Fibroblast of skin of scalp (primary cell): ENCODE measurements around the gene VASH2.
"Not testable (repeated sequence)": the region's sequence is repeated elsewhere in the genome, so short reads cannot be mapped to it uniquely, and the experiment has no call there.

Experiments
- DNase-seq: peaks from one replicate; pipeline ENCODE4 v3.0.0-alpha.2; 2013

Gene VASH2

GRCh38 chr1:212981571-212982328 lies 31.4 kb downstream of the VASH2 start:
- DNase-seq, result no peak

- DNase-seq, result no peak
Measured at GRCh38 chr1:212982430-212983152, 32.2 kb downstream of the VASH2 start.

- DNase-seq, result no peak
Measured at GRCh38 chr1:212983482-212983881, 33.1 kb downstream of the VASH2 start.

GRCh38 chr1:212984522-212985291 lies 34.4 kb downstream of the VASH2 start:
- no peak for DNase-seq

DNA sequence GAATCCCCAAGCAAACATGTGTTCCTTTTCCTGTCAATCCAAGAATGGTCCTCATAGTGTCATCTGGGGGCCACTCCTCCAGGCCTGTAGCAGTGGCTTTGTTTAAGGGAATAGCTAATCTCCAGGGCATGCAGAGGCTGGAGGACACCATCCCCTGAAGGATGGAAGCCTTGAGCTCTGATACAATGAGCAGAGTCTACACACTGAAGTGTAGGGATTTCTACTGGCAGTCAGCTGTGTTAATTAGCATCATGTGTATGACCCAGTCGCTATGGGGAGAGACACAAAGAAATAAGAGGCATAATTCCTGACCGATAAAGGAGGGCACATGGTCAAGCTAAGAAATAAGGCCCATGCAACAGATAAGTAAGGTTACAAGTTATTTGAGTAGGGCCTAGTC lies 36.2 kb downstream of the VASH2 start:
- DNase-seq, result no peak

GRCh38 chr1:212987702-212988322 lies 37.5 kb downstream of the VASH2 start:
- DNase-seq, result no peak

DNA sequence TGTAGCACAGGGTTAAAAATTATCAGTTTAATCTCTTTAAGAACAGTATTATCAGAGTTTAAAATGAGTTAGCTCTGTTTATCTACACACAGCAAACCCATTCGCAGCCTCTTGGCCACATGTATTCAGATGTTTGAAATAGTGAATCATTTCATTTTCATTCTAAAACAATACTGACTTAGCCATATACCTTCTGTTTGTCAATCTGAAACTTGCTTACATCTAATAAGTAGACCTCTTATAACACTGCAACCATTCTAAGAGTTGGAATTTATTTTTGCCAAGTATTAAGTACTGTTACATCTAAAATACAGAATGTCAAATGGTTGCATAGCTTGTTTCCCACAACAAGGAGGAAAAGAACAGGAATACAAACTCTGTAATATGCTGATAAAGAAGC lies 39.9 kb downstream of the VASH2 start:
- DNase-seq, result no peak

DNA sequence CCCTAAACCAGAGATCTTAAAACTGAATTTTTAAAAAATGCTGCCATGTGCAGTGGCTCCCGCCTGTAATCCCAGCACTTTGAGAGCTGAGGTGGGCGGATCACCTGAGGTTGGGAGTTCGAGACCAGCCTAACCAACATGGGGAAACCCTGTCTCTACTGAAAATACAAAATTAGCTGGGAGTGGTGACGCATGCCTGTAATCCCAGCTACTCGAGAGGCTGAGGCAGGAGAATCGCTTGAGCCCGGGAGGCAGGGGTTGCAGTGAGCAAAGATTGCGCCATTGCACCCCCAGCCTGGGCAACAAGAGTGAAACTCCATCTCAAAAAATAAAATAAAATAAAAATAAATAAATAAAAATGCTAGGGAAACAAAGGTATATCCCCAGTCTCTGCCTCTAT lies 43.6 kb downstream of the VASH2 start:
- not testable (repeated sequence) for DNase-seq

DNA sequence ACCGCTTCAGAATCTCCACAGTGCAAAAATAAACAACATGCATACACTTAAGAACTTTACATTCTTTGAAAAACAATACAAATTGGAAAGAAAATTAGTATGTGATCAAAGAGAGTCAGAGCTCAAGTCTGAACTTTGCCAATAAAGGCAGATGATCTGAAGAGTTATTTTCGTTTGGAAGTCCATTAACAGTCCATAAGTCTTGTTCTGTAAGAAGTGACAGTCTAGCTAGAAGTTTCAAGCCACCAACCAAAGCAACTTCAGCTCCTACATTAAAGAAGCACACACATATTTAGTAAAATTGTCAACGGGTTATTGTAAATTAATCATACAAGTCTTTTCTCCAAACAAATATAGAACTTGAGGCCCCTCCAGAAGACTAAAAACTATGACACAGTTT lies 44.6 kb downstream of the VASH2 start:
- DNase-seq, result no peak

- DNase-seq, result no peak
Measured at GRCh38 chr1:213003256-213003655, 52.9 kb downstream of the VASH2 start.

DNA sequence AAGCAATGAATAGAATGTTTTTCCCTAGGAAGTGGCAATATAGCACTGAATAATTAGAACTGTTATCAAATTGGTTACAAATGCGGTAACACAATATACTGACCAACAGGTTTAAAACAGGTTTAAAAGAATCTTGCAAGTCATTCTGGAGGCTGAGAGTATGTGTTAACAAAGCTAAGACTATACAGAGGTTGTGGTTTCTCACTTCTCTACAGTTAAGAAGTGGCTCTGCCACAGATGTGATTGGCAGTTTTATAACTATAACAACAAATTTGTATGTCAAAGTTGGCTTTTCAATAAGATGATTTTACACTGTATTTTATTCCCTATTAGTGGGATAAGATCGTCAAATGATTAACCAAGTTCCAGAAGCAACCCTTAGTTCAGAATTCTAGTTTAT lies 58.2 kb downstream of the VASH2 start:
- no peak for DNase-seq

GRCh38 chr1:213014642-213015041 lies 64.3 kb downstream of the VASH2 start:
- peak; percentile 6 for DNase-seq

- peak; percentile 98 for DNase-seq
Measured at GRCh38 chr1:213015099-213016050, 65.0 kb downstream of the VASH2 start, which contains the start of gene ANGEL2. Gene ANGEL2, minus strand, starts transcription at chr1:213015867. Its CDS starts 196 bp downstream, at chr1:213015671.

GRCh38 chr1:213017447-213018273 lies 67.3 kb downstream of the VASH2 start:
- no peak for DNase-seq

- no peak for DNase-seq
Measured at GRCh38 chr1:213019450-213019849, 69.1 kb downstream of the VASH2 start.

- no peak for DNase-seq
Measured at GRCh38 chr1:213020016-213020415, 69.7 kb downstream of the VASH2 start.

- DNase-seq, result not testable (repeated sequence)
Measured at GRCh38 chr1:213027024-213027423, 76.7 kb downstream of the VASH2 start.

- no peak for DNase-seq
Measured at GRCh38 chr1:213032651-213033050, 82.3 kb downstream of the VASH2 start.

DNA sequence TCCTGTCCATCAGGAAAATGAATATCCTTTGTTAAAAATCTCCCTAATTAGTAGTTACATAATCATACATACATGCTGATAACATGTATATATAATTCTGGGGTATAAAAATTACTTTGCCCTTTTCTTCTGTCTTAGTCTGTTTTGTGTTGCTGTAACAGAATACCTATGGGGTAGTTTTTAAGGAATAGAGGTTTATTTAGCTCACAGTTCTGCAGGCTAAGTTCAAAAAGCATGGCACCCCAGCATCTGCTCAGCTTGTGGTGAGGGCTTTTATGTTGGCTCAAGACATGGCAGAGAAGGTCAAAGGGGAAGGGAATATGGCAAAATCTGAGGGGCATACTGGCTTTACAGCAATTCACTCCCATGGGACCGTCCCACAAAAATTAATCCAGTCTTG lies 84.4 kb downstream of the VASH2 start:
- no peak for DNase-seq

GRCh38 chr1:213035573-213035972 lies 85.2 kb downstream of the VASH2 start:
- DNase-seq, result no peak
